Stimulated activated memory B cell treated with anti-CD40 and anti-IgM and Interleukin-4, amounts not matched to agents 10 μg/mL and 1 μg/mL and 100 μg/mL, for 72 hours (primary cell): ENCODE data around the gene PAX7.

Experiments used
- ATAC-seq: fragments of 150-1000 bp; cut with Tn5 transposase; 2 replicates; pipeline ENCODE4 v1.10.0; 2021
- H3K27ac Mint-ChIP-seq: one replicate; pipeline ENCODE4 v1.8.0; 2022; ENCODE audit warnings: mild to moderate bottlenecking, mixed read lengths
- H3K27me3 Mint-ChIP-seq: one replicate; pipeline ENCODE4 v1.8.0; 2022; ENCODE audit warnings: mixed read lengths
- H3K36me3 Mint-ChIP-seq: one replicate; pipeline ENCODE4 v1.8.0; 2022; ENCODE audit warnings: mixed read lengths
- H3K4me1 Mint-ChIP-seq: one replicate; pipeline ENCODE4 v1.8.0; 2022; ENCODE audit warnings: mixed read lengths
- H3K4me3 Mint-ChIP-seq: one replicate; pipeline ENCODE4 v1.8.0; 2022; ENCODE audit warnings: mild to moderate bottlenecking, moderate library complexity, mixed read lengths
- H3K9me3 Mint-ChIP-seq: one replicate; pipeline ENCODE4 v1.8.0; 2022; ENCODE audit warnings: mixed read lengths

The PAX7 gene

GRCh38 chr1:18716112-18716784, 85.6 kb downstream of the PAX7 start:
- Mint-ChIP-seq H3K27ac (no peak overlapping the region), H3K4me3 (peak overlapping the region; percentile 37), H3K27me3 (peaks cover 80% of the 10 kb centered on the region), H3K4me1 (peaks cover 17% of the 10 kb centered on the region), H3K9me3 (no peaks in the 10 kb centered on the region), H3K36me3 (no peaks in the 10 kb centered on the region)
- ATAC-seq: peak; percentile 48

- ATAC-seq: no peak
- Mint-ChIP-seq H3K27me3 (peaks cover 82% of the 10 kb centered on the region), H3K9me3 (no peaks in the 10 kb centered on the region), H3K4me1 (peaks cover 17% of the 10 kb centered on the region), H3K4me3 (peak overlapping the region; percentile 37), H3K27ac (no peak overlapping the region), H3K36me3 (no peaks in the 10 kb centered on the region)
Measured at GRCh38 chr1:18716785-18717678, 86.4 kb downstream of the PAX7 start.

GRCh38 chr1:18719786-18720451, 89.3 kb downstream of the PAX7 start:
- no peak overlapping the region for H3K27ac Mint-ChIP-seq
- H3K4me3 Mint-ChIP-seq: no peak overlapping the region
- H3K9me3 Mint-ChIP-seq: no peaks in the 10 kb centered on the region
- peaks cover 17% of the 10 kb centered on the region for H3K4me1 Mint-ChIP-seq
- peaks cover 79% of the 10 kb centered on the region for H3K27me3 Mint-ChIP-seq
- ATAC-seq: no peak
- no peaks in the 10 kb centered on the region for H3K36me3 Mint-ChIP-seq

DNA sequence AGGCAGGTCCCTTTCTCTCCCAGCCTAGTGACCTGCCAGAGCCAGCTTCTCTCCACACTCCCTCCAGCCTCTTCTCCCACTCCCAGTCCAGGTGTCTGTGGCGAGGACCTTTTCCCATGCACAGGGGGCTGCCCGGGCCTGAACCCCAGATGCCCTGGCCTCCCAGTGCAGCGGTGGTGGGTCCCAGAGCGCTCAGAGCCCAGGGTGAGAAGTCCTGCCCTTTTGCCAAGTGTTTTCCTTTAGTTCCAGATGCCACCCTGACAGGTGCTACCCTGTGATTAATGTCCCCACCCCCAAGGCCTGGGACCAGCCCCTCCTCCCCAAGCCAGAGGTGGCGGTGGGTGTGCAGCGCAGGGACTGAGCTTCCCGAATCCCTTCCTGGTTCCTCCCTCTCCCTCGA, 90.4 kb downstream of the PAX7 start:
- Mint-ChIP-seq H3K9me3 (no peaks in the 10 kb centered on the region), H3K4me1 (peaks cover 16% of the 10 kb centered on the region), H3K4me3 (no peak overlapping the region), H3K27ac (no peak overlapping the region), H3K36me3 (no peaks in the 10 kb centered on the region), H3K27me3 (peaks cover 79% of the 10 kb centered on the region)
- no peak for ATAC-seq

- Mint-ChIP-seq H3K36me3 (no peaks in the 10 kb centered on the region), H3K27ac (no peak overlapping the region), H3K4me3 (no peak overlapping the region), H3K4me1 (peaks cover 8% of the 10 kb centered on the region), H3K27me3 (peaks cover 78% of the 10 kb centered on the region), H3K9me3 (no peaks in the 10 kb centered on the region)
- ATAC-seq: no peak
Measured at GRCh38 chr1:18721776-18722175, 91.1 kb downstream of the PAX7 start.

DNA sequence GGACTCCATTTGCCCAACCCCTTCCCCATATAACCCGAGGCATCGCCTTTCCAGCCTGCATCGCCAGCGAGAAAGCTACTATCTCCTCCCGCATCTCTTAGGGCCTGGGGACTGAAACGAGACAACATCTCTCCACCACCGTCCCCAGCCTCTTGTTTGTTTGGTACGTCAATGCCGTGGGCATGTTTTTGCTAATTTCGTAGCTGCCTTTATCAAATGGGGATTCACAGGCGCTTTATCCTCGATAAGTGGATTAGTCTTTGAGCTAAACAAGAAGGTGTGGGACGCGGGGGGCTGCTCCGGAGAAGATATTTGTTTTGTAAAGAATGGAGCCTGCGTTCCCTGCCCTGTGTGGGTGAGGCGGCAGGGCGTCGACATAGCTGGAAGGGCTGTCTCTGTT, 91.6 kb downstream of the PAX7 start:
- Mint-ChIP-seq H3K27me3 (peaks cover 78% of the 10 kb centered on the region), H3K36me3 (no peaks in the 10 kb centered on the region), H3K4me3 (no peak overlapping the region), H3K4me1 (peaks cover 6% of the 10 kb centered on the region), H3K27ac (no peak overlapping the region), H3K9me3 (no peaks in the 10 kb centered on the region)
- ATAC-seq: no peak

DNA sequence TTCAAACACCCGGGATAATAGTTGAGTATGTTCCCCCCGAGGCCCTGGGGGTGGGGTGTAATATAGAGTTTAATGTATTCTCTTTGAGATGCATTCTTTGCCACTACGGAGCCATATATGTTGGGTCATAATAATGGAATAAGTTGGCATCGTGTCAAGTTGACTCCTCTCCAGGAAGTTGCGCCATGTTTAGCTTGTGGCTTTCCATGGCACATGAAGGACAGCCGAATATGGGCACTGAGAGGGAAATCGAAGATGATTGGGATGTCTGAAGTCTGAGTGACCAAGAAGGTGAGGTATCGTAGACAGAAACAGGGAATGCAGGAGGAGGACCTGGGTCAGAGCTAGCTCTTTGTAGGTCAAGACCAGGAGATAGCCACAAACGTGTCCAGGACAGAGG, 92.6 kb downstream of the PAX7 start:
- H3K36me3 Mint-ChIP-seq: no peaks in the 10 kb centered on the region
- H3K27ac Mint-ChIP-seq: no peak overlapping the region
- H3K4me1 Mint-ChIP-seq: no peaks in the 10 kb centered on the region
- H3K27me3 Mint-ChIP-seq: peaks cover 78% of the 10 kb centered on the region
- no peak for ATAC-seq
- H3K9me3 Mint-ChIP-seq: no peaks in the 10 kb centered on the region
- H3K4me3 Mint-ChIP-seq: no peak overlapping the region

- H3K4me3 Mint-ChIP-seq: no peak overlapping the region
- ATAC-seq: peak; percentile 17
- no peaks in the 10 kb centered on the region for H3K9me3 Mint-ChIP-seq
- H3K4me1 Mint-ChIP-seq: no peaks in the 10 kb centered on the region
- H3K36me3 Mint-ChIP-seq: no peaks in the 10 kb centered on the region
- no peak overlapping the region for H3K27ac Mint-ChIP-seq
- H3K27me3 Mint-ChIP-seq: peaks cover 79% of the 10 kb centered on the region
Measured at GRCh38 chr1:18723701-18724411, 93.2 kb downstream of the PAX7 start.

GRCh38 chr1:18724801-18725200, 94.2 kb downstream of the PAX7 start:
- H3K4me3 Mint-ChIP-seq: no peak overlapping the region
- H3K4me1 Mint-ChIP-seq: no peaks in the 10 kb centered on the region
- no peak for ATAC-seq
- no peak overlapping the region for H3K27ac Mint-ChIP-seq
- H3K9me3 Mint-ChIP-seq: no peaks in the 10 kb centered on the region
- H3K27me3 Mint-ChIP-seq: peaks cover 84% of the 10 kb centered on the region
- no peaks in the 10 kb centered on the region for H3K36me3 Mint-ChIP-seq

DNA sequence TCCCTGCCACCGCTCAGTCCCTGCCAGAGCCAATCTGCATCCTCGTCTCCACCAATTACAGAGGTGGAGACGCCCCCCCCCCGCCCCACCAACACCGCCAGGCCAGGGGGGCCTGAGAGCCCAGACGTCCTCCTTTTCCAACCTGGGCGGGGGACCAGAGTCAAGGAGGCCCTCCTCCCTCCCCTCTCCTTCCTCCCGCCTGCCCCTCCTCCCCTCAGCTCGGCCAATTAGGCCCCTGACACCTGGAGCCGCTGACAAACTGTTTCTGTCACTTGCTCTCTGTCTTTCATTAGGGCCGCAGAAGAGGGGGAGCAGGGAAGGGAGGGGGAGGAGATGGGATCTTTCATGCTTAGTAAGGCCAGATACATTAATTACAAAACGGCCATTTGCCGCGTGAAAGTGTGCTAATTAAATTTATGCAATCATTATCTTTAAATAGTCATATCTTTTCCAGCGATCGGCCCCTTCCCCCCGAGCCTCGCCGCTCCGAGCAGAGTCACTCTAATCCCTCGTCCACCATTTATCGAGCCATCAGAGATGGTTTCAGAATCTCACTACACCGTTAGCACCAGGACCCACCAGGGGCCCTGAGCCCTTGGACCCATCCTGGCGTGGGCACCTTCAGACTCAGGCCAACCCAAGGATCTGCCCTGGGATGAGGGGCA, 94.7 kb downstream of the PAX7 start:
- no peak overlapping the region for H3K27ac Mint-ChIP-seq
- H3K4me1 Mint-ChIP-seq: no peaks in the 10 kb centered on the region
- ATAC-seq: no peak
- no peaks in the 10 kb centered on the region for H3K9me3 Mint-ChIP-seq
- peaks cover 78% of the 10 kb centered on the region for H3K27me3 Mint-ChIP-seq
- no peak overlapping the region for H3K4me3 Mint-ChIP-seq
- no peaks in the 10 kb centered on the region for H3K36me3 Mint-ChIP-seq

- Mint-ChIP-seq H3K36me3 (no peaks in the 10 kb centered on the region), H3K4me3 (no peak overlapping the region), H3K27ac (no peak overlapping the region), H3K27me3 (peaks cover 68% of the 10 kb centered on the region), H3K9me3 (no peaks in the 10 kb centered on the region), H3K4me1 (no peaks in the 10 kb centered on the region)
- no peak for ATAC-seq
Measured at GRCh38 chr1:18726368-18726767, 95.7 kb downstream of the PAX7 start.

DNA sequence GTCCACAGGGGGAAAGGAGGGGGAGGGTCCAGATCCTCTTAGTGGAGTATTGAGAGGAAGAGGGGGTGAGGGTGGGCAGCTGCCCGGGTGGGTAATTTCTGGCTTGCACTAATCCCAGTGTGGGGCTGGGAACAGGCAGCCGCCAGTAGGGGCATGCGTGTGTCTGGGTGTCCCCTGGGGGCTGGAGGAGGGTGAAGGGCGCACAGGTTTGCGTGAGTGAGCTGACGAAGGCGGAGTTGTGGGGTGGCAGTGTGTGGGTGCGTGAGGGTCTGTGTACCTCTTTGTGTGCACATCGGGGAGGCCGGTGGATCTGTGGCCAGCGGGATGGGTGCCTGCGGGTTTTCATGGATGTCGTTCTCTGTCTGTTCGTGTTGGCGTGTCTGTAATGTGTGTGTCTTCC, 97.3 kb downstream of the PAX7 start:
- no peaks in the 10 kb centered on the region for H3K36me3 Mint-ChIP-seq
- H3K4me3 Mint-ChIP-seq: no peak overlapping the region
- no peak for ATAC-seq
- no peaks in the 10 kb centered on the region for H3K9me3 Mint-ChIP-seq
- peaks cover 66% of the 10 kb centered on the region for H3K27me3 Mint-ChIP-seq
- H3K4me1 Mint-ChIP-seq: no peaks in the 10 kb centered on the region
- H3K27ac Mint-ChIP-seq: no peak overlapping the region

- no peaks in the 10 kb centered on the region for H3K9me3 Mint-ChIP-seq
- H3K4me3 Mint-ChIP-seq: no peak overlapping the region
- H3K27ac Mint-ChIP-seq: no peak overlapping the region
- H3K36me3 Mint-ChIP-seq: no peaks in the 10 kb centered on the region
- no peak for ATAC-seq
- no peaks in the 10 kb centered on the region for H3K4me1 Mint-ChIP-seq
- peaks cover 73% of the 10 kb centered on the region for H3K27me3 Mint-ChIP-seq
Measured at GRCh38 chr1:18730321-18730720, 99.7 kb downstream of the PAX7 start.

DNA sequence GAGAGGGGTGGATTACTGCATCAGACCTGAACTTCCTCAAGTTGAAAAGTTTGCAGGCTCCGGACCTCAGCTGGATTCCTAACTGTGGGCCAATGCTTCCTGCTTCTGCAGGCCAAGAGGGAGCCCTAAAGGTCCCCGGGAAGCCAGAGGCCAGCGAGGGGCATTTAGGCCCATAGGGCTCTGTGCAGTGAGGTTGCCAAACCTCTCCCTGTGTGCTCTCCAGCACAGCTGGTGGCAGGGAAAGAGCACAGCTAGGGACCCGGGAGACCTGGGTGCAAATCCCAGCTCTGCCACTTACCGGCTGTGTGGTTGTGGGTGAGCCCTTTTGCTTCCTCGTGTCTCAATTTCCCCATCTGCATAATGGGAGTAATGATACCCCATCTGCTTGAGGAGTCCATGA, 100.5 kb downstream of the PAX7 start:
- Mint-ChIP-seq H3K27me3 (peaks cover 65% of the 10 kb centered on the region), H3K4me3 (no peak overlapping the region), H3K27ac (no peak overlapping the region), H3K36me3 (no peaks in the 10 kb centered on the region), H3K4me1 (no peaks in the 10 kb centered on the region), H3K9me3 (no peaks in the 10 kb centered on the region)
- no peak for ATAC-seq
